Breast epithelium (tissue), 3 donors: Measurements from ENCODE around the gene SGTA.

Source experiments
- POLR2AphosphoS5 ChIP-seq, 3 donors: sonication (generic); formaldehyde crosslinking; IDR thresholded peaks; one replicate each; pipeline ENCODE4 v1.6.1; 2017; ENCODE audit warnings: antibody characterized with exemption in 3 of 3
- TF ChIP-seq, protein P1 (sequence below), 3 donors: fragments of 450-650 bp; IDR thresholded peaks; one replicate each; pipeline ENCODE4 v1.5.1; 2016 to 2017; ENCODE audit warnings: antibody characterized with exemption in 3 of 3, mild to moderate bottlenecking in 3 of 3, moderate library complexity in 3 of 3

DNA sequence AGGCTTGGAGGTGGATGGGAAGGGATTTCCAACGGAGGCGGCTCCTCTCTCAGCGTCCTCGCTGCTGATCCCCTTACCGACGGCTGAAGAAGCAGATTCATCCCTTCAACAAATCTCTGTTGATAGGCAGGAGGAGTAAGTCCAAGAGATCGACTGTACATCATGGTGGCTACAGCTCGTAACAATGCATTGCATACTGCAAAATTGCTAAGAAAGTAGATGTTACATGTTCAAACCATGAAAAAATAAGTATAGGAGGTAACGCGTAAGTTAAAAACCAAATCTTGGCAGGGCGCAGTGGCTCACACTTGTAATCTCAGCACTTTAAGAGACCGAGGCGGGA is 42.8 kb downstream of the SGTA start:
- TF ChIP-seq, protein P1, sequence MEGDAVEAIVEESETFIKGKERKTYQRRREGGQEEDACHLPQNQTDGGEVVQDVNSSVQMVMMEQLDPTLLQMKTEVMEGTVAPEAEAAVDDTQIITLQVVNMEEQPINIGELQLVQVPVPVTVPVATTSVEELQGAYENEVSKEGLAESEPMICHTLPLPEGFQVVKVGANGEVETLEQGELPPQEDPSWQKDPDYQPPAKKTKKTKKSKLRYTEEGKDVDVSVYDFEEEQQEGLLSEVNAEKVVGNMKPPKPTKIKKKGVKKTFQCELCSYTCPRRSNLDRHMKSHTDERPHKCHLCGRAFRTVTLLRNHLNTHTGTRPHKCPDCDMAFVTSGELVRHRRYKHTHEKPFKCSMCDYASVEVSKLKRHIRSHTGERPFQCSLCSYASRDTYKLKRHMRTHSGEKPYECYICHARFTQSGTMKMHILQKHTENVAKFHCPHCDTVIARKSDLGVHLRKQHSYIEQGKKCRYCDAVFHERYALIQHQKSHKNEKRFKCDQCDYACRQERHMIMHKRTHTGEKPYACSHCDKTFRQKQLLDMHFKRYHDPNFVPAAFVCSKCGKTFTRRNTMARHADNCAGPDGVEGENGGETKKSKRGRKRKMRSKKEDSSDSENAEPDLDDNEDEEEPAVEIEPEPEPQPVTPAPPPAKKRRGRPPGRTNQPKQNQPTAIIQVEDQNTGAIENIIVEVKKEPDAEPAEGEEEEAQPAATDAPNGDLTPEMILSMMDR (IDR thresholded peaks at IDR 0.05): no peak
- TF ChIP-seq POLR2AphosphoS5 (IDR thresholded peaks at IDR 0.05): no peak
